Stimulated activated CD4-positive, alpha-beta T cell treated with anti-CD3 and anti-CD28 coated beads, Interleukin-15, amount 100 ng/mL, for 1 hour (primary cell): Measurements from ENCODE around the gene KDM5B.
"Not testable (repeated sequence)": the region's sequence is repeated elsewhere in the genome, so short reads cannot be mapped to it uniquely, and the experiment has no call there.

Experiments used
- DNase-seq, 2 donors: peaks; one replicate each; pipeline ENCODE4 v3.0.0-alpha.2; 2020; ENCODE audit warnings: low read depth in 1 of 2, low spot score in 1 of 2

KDM5B gene

GRCh38 chr1:202807926-202808757 lies at the start of gene KDM5B:
Gene KDM5B (minus strand): TSS chr1:202808421. CDS start chr1:202808305, 116 bp downstream.
- DNase-seq = peak; percentile 41 to 57

GRCh38 chr1:202857136-202857610 lies 49.0 kb upstream of the KDM5B start:
- DNase-seq = no peak

DNA sequence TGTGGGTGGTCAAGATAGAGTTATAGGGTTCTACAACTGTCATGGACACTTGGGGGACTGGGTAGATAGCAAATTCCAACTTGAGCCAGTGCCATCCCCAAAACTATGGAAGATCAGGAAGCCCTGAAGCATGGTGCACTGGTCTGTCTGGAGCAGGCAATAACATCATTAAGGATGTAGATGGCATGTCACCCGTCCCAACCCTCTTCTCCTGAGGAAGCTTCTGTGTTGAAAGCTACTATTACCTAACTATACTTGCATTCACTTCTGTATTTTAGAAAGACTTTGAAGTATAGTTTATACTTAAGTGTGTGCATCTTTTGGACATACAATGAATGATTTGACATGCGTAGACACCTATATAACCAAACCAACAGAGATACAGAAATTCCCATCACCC lies 47.8 kb upstream of the KDM5B start:
- no peak for DNase-seq

DNA sequence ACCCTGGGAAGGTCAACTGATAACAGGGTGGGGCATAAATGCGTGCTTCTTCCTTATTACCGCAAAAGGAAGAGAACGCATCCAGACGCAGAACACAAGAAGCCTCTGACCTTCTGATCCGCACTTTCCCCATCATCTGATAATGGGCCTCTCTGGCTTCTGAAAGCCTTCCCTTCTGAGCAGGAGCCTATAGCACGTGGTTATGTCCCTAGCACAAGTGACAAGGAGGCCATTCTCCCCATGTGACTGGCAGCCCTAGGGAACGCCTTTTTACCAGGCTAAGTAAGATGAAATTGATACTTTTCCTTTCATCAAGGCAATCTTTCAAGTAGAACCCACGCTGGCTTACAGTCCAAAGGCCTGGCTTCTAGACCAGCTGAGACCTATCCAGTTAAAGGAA lies 46.6 kb upstream of the KDM5B start:
- no peak for DNase-seq

DNA sequence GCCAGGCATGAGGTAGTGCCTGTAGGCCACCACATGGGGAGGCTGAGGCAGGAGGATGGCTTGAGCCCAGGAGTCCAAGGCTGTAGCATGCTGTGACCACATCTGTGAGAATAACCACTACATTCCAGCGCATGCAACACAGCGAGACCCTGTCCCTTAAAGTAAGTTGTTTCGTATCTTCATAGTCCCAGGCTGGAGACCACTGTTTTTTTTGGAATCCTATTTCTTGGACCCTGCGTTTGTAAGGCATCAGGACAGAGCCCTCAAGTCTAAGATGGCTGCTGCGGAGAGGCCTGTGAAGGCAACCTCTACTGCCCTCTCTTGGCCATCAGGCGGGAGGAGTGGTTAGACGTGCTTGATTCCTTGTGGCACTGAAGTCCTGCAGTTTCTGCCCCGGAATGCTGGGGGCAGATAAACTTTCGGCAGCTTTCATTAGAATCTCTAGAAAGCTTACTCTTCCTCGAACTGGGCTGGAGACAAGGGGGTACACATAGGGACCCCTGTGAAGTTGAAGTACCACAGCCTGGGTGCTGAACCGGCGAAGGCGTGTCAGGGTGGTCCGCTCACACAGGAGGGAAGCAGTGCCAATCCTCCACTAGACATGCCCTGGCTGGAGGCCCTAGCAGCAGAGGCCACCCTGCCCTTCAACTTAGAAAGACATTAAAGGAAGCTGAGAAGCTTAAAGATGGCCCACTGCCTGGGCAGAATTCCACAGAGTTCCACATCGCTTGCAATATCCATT lies 44.1 kb upstream of the KDM5B start:
- no peak for DNase-seq

DNA sequence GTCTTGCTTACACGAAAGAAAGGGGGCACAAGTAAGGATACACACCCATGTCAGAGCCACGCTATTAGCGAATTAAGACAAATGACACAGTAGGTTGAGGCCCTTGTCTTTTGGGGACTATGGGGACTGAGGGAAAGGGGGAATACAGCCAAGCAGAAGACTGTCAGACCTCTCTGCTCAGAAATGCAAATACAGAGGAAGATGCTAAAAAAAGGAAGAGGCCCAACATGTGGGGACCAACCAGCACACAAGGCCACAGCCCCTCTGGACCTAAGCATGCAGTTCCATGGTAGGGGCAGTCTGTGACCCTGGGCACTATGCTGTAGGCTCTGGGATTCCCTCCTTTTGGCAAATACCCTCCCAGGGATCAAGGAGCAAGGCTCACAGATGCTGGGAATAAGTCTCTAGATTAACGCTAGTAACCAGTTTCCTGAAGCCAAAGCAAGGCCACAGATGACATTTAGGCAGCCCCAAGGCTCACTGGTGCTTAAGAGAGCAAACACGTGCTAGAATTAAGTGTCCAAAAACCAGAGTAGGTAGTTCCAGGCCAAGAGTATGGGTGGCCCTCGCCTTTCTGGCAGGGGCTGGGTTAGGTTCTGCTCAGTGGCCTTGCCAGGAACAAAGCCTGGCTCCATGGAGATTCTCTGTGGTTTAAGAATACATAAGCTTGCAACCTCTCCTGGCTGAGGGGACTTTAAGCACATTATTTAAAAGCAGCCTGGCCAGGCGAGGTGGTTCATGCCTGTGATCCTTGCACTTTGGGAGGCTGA lies 42.6 kb upstream of the KDM5B start:
- no peak for DNase-seq

DNA sequence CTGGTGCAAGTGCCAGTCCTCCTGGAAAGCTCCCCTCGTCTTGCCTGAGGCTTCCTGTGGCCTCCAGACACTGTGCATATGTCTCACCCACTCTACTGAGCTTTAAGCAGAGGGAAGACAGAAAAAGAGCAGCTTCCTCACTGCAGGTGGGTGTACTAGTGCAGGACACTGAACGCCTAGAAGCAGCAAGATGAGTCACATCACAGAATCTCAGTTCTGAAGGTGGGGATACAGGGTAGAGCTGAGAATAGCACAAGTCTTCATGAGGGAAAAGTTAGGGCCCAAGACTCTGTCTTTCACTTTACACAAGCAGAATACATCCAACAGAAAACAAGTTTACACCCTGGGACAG lies 39.9 kb upstream of the KDM5B start:
- no peak for DNase-seq

- DNase-seq = no peak
Observed at GRCh38 chr1:202844935-202845334, 36.7 kb upstream of the KDM5B start.

- no peak for DNase-seq
Observed at GRCh38 chr1:202844259-202844658, 36.0 kb upstream of the KDM5B start.

- no peak for DNase-seq
Observed at GRCh38 chr1:202843081-202843480, 34.9 kb upstream of the KDM5B start.

- DNase-seq = no peak
Observed at GRCh38 chr1:202837746-202838262, 29.6 kb upstream of the KDM5B start.

DNA sequence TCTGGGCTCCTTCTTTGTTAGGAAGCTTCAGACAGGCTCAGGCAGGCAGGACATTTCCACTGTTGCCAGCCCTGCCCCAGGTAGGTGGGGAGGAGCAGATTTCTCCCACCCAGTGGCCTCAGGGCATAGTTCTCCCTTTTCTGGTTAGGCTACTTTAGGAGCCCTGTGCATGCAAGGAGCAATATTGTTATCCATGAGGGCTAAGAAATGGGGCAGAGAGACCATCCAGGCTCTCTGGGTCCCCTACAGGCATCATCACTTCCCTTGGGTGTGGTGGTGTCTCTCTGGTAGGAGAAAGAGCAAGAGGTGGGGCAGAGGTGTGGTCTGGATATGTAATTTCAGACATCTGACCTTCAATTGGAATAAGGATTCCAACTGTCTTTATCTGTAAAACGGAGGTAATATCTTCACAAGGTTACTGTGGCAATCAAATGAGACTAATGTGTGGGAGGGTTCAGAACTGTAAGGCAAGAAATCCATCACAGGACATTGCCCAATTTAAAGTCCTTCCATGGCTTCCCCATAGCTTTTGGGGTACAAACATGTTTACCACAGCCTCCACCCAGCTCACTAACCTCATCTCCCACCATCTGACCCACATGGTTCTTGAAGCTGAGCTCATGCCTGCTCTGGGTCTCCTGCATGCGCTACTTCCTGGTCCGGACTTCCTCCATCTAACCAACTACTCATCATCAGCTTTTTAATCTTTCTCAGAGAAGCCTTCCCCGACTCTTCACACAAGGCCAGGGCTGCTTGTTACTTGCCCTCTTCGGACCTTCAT lies 28.6 kb upstream of the KDM5B start:
- DNase-seq = no peak

DNA sequence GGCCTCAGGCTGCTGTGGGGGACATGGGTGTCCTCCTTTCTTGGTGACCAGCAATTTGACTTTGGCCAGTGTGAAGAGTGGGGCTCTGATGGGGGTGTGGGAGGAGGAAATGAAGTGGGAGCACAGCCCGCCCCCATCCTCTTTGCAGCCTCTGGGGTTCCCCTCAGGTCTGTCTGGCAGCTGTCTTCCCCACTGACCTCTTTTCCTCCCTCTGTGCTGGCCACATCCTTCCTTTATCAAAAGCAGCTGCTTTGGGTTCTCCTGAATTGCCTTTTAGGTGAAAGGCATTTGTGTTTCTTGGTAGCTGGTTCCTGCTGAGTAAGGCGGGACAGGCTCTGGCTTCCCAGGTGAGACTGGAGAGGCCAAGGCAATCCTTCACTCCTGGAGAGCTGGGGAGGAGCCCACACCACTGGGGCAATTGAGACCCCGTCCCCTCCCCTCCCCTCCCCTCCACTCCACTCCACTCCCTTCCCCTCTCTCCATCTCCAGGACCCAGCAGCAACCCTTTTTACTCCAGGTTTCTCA lies 27.4 kb upstream of the KDM5B start:
- no peak for DNase-seq

- DNase-seq = no peak
Observed at GRCh38 chr1:202834771-202835547, 26.7 kb upstream of the KDM5B start.

- DNase-seq = no peak
Observed at GRCh38 chr1:202831906-202832305, 23.7 kb upstream of the KDM5B start.

DNA sequence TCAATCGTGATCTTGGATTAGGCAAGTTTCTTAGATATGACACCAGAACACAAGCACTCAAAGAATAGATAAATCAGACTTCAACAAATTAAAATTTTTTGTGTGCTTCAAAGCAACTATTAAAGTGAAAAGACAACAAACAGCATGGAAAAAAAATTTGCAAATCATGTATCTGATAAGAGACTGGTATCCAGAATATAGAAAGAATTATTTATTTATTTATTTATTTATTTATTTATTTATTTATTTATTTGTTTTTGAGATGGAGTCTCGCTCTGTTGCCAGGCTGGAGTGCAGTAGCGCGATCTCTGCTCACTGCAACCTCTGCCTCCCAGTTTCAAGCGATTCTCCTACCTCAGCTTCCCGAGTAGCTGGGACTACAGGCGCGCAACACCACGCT lies 21.0 kb upstream of the KDM5B start:
- DNase-seq = not testable (repeated sequence)

DNA sequence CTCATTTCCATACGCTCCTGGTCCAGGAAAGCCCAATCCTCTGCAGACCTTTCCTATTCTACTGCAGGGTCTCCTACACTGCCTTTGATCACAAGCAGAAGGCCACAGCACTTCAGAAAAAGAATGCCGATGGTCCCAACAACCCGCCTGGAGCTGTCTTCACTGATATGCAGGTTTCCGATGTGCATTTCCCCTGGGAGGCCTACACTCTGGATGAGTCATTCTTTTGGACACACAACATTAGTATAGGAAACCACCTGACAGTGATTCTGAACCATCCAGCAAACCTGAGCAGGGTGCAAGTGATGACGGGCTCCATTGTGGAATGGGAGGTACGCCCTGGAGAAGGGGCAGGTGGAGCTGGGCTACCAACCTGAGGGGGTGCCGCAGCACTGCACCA lies 17.5 kb upstream of the KDM5B start:
- no peak for DNase-seq

DNA sequence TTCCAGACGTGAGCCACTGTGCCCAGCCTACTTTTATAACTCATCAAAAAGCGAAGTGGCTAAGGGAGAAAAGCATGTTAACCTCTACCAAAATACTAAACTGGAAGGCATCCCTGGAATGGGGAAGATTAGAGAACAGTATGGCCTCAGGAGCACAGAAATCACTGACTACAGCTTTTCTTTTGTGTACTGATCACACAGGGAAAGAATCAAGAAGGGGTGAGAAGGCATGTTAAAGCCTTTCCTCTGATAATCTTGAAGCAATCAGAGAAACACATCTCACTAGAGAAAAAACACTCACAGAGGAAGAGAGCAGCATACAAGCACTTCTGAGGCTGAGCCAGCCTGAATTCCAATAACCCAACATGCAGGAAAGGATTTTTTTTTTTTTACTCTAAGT lies 13.2 kb upstream of the KDM5B start:
- no peak for DNase-seq

GRCh38 chr1:202818819-202819218 lies 10.6 kb upstream of the KDM5B start:
- no peak for DNase-seq

DNA sequence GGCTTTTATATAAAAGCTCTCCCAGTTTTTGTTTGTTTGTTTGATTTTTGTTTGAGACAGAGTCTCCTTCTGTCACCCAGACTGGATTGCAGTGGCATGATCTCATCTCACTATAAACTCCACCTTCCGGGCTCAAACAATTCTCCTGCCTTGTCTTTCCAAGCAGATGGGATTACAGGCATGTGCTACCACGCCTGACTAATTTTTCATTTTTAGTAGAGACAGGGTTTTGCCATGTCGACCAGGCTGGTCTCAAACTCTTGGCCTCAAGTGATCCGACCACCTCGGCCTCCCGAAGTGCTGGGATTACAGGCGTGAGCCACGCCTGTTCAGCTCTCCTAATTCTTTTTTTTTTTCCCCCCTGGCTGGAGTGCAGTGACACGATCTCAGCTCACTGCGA lies 6.9 kb upstream of the KDM5B start:
- no peak for DNase-seq
